GM18873 (cell line): ENCODE results near the gene OR3A3.

Source experiments
- ATAC-seq: cut with Tn5 transposase; IDR thresholded peaks from one replicate; pipeline ENCODE4 v1.9.1; 2021; ENCODE audit warnings: mild to moderate bottlenecking, moderate library complexity, moderate number of reproducible peaks; ENCODE audit not compliant: unreplicated experiment, low FRiP score

Gene OR3A3

GRCh38 chr17:3469529-3469928, 58.4 kb downstream of the OR3A3 start:
- ATAC-seq, result no peak

GRCh38 chr17:3471599-3471998, 60.4 kb downstream of the OR3A3 start, which contains the start of gene SPATA22:
Gene SPATA22, minus strand, starts transcription at chr17:3471819. Its CDS starts 2,494 bp downstream, at chr17:3469325.
- ATAC-seq, result no peak

- no peak for ATAC-seq
Observed at GRCh38 chr17:3472137-3472536, 61.0 kb downstream of the OR3A3 start.
